Adrenal gland (tissue), 5 donors: ENCODE measurements around the gene DENND4A.

Source experiments
- POLR2A ChIP-seq, 2 donors: fragments of 450-650 bp; IDR thresholded peaks; one replicate each; pipeline ENCODE4 v1.6.1; 2017; ENCODE audit warnings: antibody characterized with exemption in 2 of 2, mild to moderate bottlenecking in 2 of 2, moderate library complexity in 1 of 2
- TF ChIP-seq, protein P1 (sequence below), 6 experiments: fragments of 450-650 bp in 4 of 6; fragments of 200-600 bp in 2 of 6; sonication (generic) in 1 of 6; IDR thresholded peaks; 1 replicate in 5 of 6; 2 replicates in 1 of 6; pipeline versions ENCODE4 v1.5.1 to v1.8.0; 2016 to 2021; ENCODE audit warnings: antibody characterized with exemption in 6 of 6, mild to moderate bottlenecking in 2 of 6, moderate library complexity in 1 of 6
- donor health status: DM: no; HTN: no; CAD: no.

DNA sequence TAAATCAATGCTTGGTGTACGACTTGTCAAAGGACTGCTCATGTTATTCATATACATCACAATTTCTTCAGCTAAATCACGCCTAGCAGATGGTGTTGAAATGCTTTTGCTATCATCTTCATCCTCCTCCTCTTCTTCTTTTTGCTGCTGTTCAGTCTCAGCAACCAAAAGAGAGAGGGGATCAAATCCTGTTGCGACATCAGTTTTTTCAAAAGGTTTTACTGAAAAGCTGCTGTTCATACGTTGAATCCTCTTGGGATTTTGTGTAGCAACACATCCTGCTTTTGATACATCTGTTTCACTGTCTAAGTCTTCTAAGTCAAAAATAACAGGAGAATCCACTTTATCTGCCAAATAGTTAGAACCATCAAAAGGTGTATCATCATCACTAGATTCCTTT, 101.3 kb downstream of the DENND4A start:
- no peak for TF ChIP-seq POLR2A (IDR thresholded peaks at IDR 0.05)
- TF ChIP-seq, protein P1, sequence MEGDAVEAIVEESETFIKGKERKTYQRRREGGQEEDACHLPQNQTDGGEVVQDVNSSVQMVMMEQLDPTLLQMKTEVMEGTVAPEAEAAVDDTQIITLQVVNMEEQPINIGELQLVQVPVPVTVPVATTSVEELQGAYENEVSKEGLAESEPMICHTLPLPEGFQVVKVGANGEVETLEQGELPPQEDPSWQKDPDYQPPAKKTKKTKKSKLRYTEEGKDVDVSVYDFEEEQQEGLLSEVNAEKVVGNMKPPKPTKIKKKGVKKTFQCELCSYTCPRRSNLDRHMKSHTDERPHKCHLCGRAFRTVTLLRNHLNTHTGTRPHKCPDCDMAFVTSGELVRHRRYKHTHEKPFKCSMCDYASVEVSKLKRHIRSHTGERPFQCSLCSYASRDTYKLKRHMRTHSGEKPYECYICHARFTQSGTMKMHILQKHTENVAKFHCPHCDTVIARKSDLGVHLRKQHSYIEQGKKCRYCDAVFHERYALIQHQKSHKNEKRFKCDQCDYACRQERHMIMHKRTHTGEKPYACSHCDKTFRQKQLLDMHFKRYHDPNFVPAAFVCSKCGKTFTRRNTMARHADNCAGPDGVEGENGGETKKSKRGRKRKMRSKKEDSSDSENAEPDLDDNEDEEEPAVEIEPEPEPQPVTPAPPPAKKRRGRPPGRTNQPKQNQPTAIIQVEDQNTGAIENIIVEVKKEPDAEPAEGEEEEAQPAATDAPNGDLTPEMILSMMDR (IDR thresholded peaks at IDR 0.05), result no peak
